ENCODE measurements around the gene APCDD1L.
"Not testable (repeated sequence)": the region's sequence is repeated elsewhere in the genome, so short reads cannot be mapped to it uniquely, and the experiment has no call there.

APCDD1L gene

DNA sequence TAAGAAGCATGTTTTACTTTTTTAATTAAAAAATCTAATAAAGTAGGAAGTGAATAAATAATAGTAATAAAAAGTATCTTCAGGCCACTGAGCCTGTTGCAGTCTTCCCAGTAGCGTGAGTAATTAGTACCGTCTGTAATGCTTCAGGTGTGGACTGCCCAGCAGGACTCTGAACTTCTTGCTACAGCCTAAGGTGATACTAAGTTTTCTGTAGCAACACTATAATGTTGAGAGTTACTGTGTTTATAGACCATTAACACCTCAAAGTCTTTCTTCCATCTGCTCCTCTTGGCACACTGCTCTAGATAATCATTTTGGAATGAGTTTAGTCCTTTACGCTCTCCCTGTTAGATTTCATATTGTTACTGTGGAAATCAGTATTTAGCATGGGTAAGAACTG, 97.8 kb downstream of the APCDD1L start:
- H2AFZ ChIP-seq (ENCODE audit: low read length), result no peak overlapping the region
- no peaks in the 10 kb centered on the region for H3K9me3 ChIP-seq (ENCODE audit: insufficient read depth, low read depth, low read length)
- H3K4me3 ChIP-seq (ENCODE audit: low read length, poor library complexity, severe bottlenecking), result no peak overlapping the region
- TF ChIP-seq CTCF (conservative IDR thresholded peaks at IDR 0.05; ENCODE audit: low read length), result no peak
- TF ChIP-seq EZH2phosphoT487 (IDR thresholded peaks at IDR 0.05; ENCODE audit: borderline replicate concordance), result no peak
- no peaks in the 10 kb centered on the region for H3F3A ChIP-seq (ENCODE audit: low read depth)
- peaks cover 8% of the 10 kb centered on the region for H3K4me1 ChIP-seq (ENCODE audit: insufficient read depth, low read length, poor library complexity, severe bottlenecking)
- H3K79me2 ChIP-seq (ENCODE audit: insufficient read depth, low read length), result peaks cover 74% of the 10 kb centered on the region
- no peak overlapping the region for H3K4me2 ChIP-seq (ENCODE audit: low read depth, low read length, poor library complexity, severe bottlenecking)
- no peaks in the 10 kb centered on the region for H3K27me3 ChIP-seq (ENCODE audit: insufficient read depth, low read length, poor library complexity, severe bottlenecking)
- peaks cover 43% of the 10 kb centered on the region for H4K20me1 ChIP-seq (ENCODE audit: insufficient read depth, low read length, poor library complexity, severe bottlenecking)
- H3K9ac ChIP-seq (ENCODE audit: low read depth, low read length, poor library complexity, severe bottlenecking), result no peak overlapping the region
- H3K36me3 ChIP-seq (ENCODE audit: insufficient read depth, low read length), result peaks cover 44% of the 10 kb centered on the region; the same call in 1 of the 2 replicates
- no peaks in the 10 kb centered on the region for H3K9me2 ChIP-seq (replicated peaks; ENCODE audit: low read depth, low read length)

GRCh38 chr20:58416835-58417234, 98.4 kb downstream of the APCDD1L start:
- no peaks in the 10 kb centered on the region for H3K9me2 ChIP-seq (replicated peaks; ENCODE audit: low read depth, low read length)
- H4K20me1 ChIP-seq (ENCODE audit: insufficient read depth, low read length, poor library complexity, severe bottlenecking), result peaks cover 47% of the 10 kb centered on the region
- H3K9ac ChIP-seq (ENCODE audit: low read depth, low read length, poor library complexity, severe bottlenecking), result no peak overlapping the region
- H3K4me1 ChIP-seq (ENCODE audit: insufficient read depth, low read length, poor library complexity, severe bottlenecking), result peaks cover 8% of the 10 kb centered on the region
- TF ChIP-seq EZH2phosphoT487 (IDR thresholded peaks at IDR 0.05; ENCODE audit: borderline replicate concordance) (no peak), CTCF (conservative IDR thresholded peaks at IDR 0.05; ENCODE audit: low read length) (no peak)
- peaks cover 38% of the 10 kb centered on the region; the same call in 1 of the 2 replicates for H3K36me3 ChIP-seq (ENCODE audit: insufficient read depth, low read length)
- H3K4me2 ChIP-seq (ENCODE audit: low read depth, low read length, poor library complexity, severe bottlenecking), result no peak overlapping the region
- no peaks in the 10 kb centered on the region for H3K27me3 ChIP-seq (ENCODE audit: insufficient read depth, low read length, poor library complexity, severe bottlenecking)
- no peak overlapping the region for H3K4me3 ChIP-seq (ENCODE audit: low read length, poor library complexity, severe bottlenecking)
- peaks cover 74% of the 10 kb centered on the region for H3K79me2 ChIP-seq (ENCODE audit: insufficient read depth, low read length)
- H2AFZ ChIP-seq (ENCODE audit: low read length), result no peak overlapping the region
- H3K9me3 ChIP-seq (ENCODE audit: insufficient read depth, low read depth, low read length), result no peaks in the 10 kb centered on the region
- H3F3A ChIP-seq (ENCODE audit: low read depth), result no peaks in the 10 kb centered on the region

DNA sequence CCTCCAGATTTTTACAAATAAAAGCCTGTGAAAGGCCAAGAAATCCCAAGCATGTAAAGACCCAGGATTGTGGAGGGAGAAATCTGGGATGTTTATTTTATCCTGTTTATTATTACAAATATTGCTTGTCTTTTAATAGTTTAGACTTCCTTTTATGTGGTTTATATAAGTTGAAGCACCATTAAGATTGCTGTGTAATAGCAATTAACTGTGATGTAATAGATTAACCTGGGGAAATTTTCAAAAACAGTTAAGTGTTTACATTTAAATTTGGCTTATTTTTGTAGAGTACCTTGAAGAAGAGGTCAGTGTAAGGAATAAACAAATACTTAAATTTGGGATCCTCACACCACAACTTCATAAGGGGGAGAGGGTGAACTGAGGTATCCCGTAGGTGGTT, 99.1 kb downstream of the APCDD1L start:
- no peaks in the 10 kb centered on the region for H3K9me2 ChIP-seq (replicated peaks; ENCODE audit: low read depth, low read length)
- H3K4me1 ChIP-seq (ENCODE audit: insufficient read depth, low read length, poor library complexity, severe bottlenecking), result peaks cover 8% of the 10 kb centered on the region
- no peaks in the 10 kb centered on the region for H3F3A ChIP-seq (ENCODE audit: low read depth)
- no peak overlapping the region for H3K9ac ChIP-seq (ENCODE audit: low read depth, low read length, poor library complexity, severe bottlenecking)
- no peak overlapping the region for H2AFZ ChIP-seq (ENCODE audit: low read length)
- no peaks in the 10 kb centered on the region for H3K9me3 ChIP-seq (ENCODE audit: insufficient read depth, low read depth, low read length)
- H4K20me1 ChIP-seq (ENCODE audit: insufficient read depth, low read length, poor library complexity, severe bottlenecking), result peaks cover 54% of the 10 kb centered on the region
- peaks cover 32% of the 10 kb centered on the region; the same call in 1 of the 2 replicates for H3K36me3 ChIP-seq (ENCODE audit: insufficient read depth, low read length)
- no peak for TF ChIP-seq EZH2phosphoT487 (IDR thresholded peaks at IDR 0.05; ENCODE audit: borderline replicate concordance)
- no peak for TF ChIP-seq CTCF (conservative IDR thresholded peaks at IDR 0.05; ENCODE audit: low read length)
- H3K4me2 ChIP-seq (ENCODE audit: low read depth, low read length, poor library complexity, severe bottlenecking), result no peak overlapping the region
- no peak overlapping the region for H3K4me3 ChIP-seq (ENCODE audit: low read length, poor library complexity, severe bottlenecking)
- peaks cover 78% of the 10 kb centered on the region for H3K79me2 ChIP-seq (ENCODE audit: insufficient read depth, low read length)
- H3K27me3 ChIP-seq (ENCODE audit: insufficient read depth, low read length, poor library complexity, severe bottlenecking), result no peaks in the 10 kb centered on the region

GRCh38 chr20:58414786-58415185, 100.4 kb downstream of the APCDD1L start:
- H3K9ac ChIP-seq (ENCODE audit: low read depth, low read length, poor library complexity, severe bottlenecking); H3F3A ChIP-seq (ENCODE audit: low read depth); H3K4me2 ChIP-seq (ENCODE audit: low read depth, low read length, poor library complexity, severe bottlenecking); H2AFZ ChIP-seq (ENCODE audit: low read length); H3K9me2 ChIP-seq (replicated peaks; ENCODE audit: low read depth, low read length); H3K27me3 ChIP-seq (ENCODE audit: insufficient read depth, low read length, poor library complexity, severe bottlenecking); H3K9me3 ChIP-seq (ENCODE audit: insufficient read depth, low read depth, low read length); H3K4me3 ChIP-seq (ENCODE audit: low read length, poor library complexity, severe bottlenecking); H3K4me1 ChIP-seq (ENCODE audit: insufficient read depth, low read length, poor library complexity, severe bottlenecking): not testable (repeated sequence)
- Histone ChIP-seq H3K79me2 (ENCODE audit: insufficient read depth, low read length) (peaks cover 79% of the 10 kb centered on the region), H3K36me3 (ENCODE audit: insufficient read depth, low read length) (peaks cover 21% of the 10 kb centered on the region; the same call in 1 of the 2 replicates), H4K20me1 (ENCODE audit: insufficient read depth, low read length, poor library complexity, severe bottlenecking) (peaks cover 67% of the 10 kb centered on the region)

DNA sequence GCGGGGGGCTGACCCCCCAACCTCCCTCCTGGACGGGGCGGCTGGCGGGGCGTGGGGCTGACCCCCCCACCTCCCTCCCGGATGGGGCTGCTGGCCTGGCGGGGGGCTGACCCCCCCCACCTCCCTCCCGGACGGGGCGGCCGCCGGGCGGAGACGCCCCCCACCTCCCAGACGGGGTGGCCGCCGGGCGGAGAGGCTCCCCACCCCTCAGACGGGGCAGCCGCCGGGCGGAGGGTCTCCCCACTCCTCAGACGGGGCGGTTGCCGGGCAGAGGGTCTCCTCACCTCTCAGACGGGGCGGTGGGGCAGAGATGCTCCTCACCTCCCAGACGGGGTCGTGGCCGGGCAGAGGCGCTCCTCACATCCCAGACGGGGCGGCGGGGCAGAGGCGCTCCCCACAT, 101.0 kb downstream of the APCDD1L start:
- H3K4me3 ChIP-seq (ENCODE audit: low read length, poor library complexity, severe bottlenecking); H3K9ac ChIP-seq (ENCODE audit: low read depth, low read length, poor library complexity, severe bottlenecking); H3K27me3 ChIP-seq (ENCODE audit: insufficient read depth, low read length, poor library complexity, severe bottlenecking); H3K9me2 ChIP-seq (replicated peaks; ENCODE audit: low read depth, low read length); H3K9me3 ChIP-seq (ENCODE audit: insufficient read depth, low read depth, low read length); H2AFZ ChIP-seq (ENCODE audit: low read length); H3K4me1 ChIP-seq (ENCODE audit: insufficient read depth, low read length, poor library complexity, severe bottlenecking); H3F3A ChIP-seq (ENCODE audit: low read depth); H3K4me2 ChIP-seq (ENCODE audit: low read depth, low read length, poor library complexity, severe bottlenecking): not testable (repeated sequence)
- Histone ChIP-seq H3K36me3 (ENCODE audit: insufficient read depth, low read length) (peaks cover 16% of the 10 kb centered on the region; the same call in 1 of the 2 replicates), H4K20me1 (ENCODE audit: insufficient read depth, low read length, poor library complexity, severe bottlenecking) (peaks cover 69% of the 10 kb centered on the region), H3K79me2 (ENCODE audit: insufficient read depth, low read length) (peaks cover 79% of the 10 kb centered on the region)

Data from Loucy (cell line).